HepG2 (cell line): ENCODE results near the gene CCDC9B. TPM values are rescaled to one million over a fixed set of nuclear protein-coding genes. Genes with fewer than 3 reads are reported as not detected.
A peak's percentile ranks its signal among the peaks of the same experiment; 100 is the strongest.

Source experiments
- ATAC-seq: fragments of 200-7000 bp; cut with Tn5 transposase; 3 replicates; pipeline ENCODE4 v1.9.1; 2020; ENCODE audit warnings: mild to moderate bottlenecking, moderate library complexity
- BruUV-seq: library from RNA; stranded (reverse); fragments of 400-500 nt; replicated peaks from 2 replicates; lab custom pipeline; 2021; lab: Mats Ljungman, UMichigan
- CTCF ChIA-PET: fragments of 300-600 bp; formaldehyde crosslinking; extraction: SDS; loops from one replicate; lab custom pipeline; 2021; ENCODE audit warnings: low total read pairs, inconsistent platforms, low intra/inter-chr PET ratio; lab: Yijun Ruan, JAX
- POLR2A ChIA-PET: fragments of 350-600 bp; sonication (Branson Sonifier 250); formaldehyde crosslinking; loops from one replicate; lab custom pipeline; 2020; ENCODE audit warnings: antibody characterized with exemption, inconsistent platforms; lab: Yijun Ruan, JAX
- DNase-seq: peaks from one replicate; pipeline ENCODE4 v3.0.0-alpha.2; 2015; ENCODE audit warnings: low spot score
- FAIRE-seq: peaks from 3 replicates; lab custom pipeline; 2011; peaks lifted over from hg19 to GRCh38; lab: Jason Lieb, UNC
- H2AFZ ChIP-seq: one replicate; pipeline ENCODE4 v1.6.1; 2011; ENCODE audit warnings: low read length, inconsistent platforms
- H3K27ac ChIP-seq: fragments of 300-600 bp; 3 replicates; pipeline ENCODE4 v1.8.0; 2011; ENCODE audit warnings: mixed run types, mild to moderate bottlenecking, mixed read lengths, low read length, inconsistent platforms; ENCODE audit not compliant: insufficient read depth; ENCODE audit errors: extremely low read length
- H3K27me3 ChIP-seq, 2 experiments: fragments of 200-600 bp in 1 of 2; 2 replicates in 1 of 2; 3 replicates in 1 of 2; pipeline versions ENCODE4 v1.6.0 to v1.8.0; 2011; ENCODE audit warnings: low read length in 2 of 2, mild to moderate bottlenecking in 2 of 2, moderate library complexity in 2 of 2, inconsistent platforms in 1 of 2; ENCODE audit not compliant: insufficient read depth in 2 of 2, control insufficient read depth in 1 of 2
- H3K36me3 ChIP-seq, 2 experiments: fragments of 200-600 bp in 1 of 2; replicated peaks in 1 of 2; 2 replicates in 1 of 2; 3 replicates in 1 of 2; pipeline versions ENCODE4 v1.5.1 to v1.8.0; 2011; ENCODE audit warnings: low read length in 2 of 2, inconsistent platforms in 1 of 2; ENCODE audit not compliant: insufficient read depth in 2 of 2, control insufficient read depth in 1 of 2
- H3K4me1 ChIP-seq: 2 replicates; pipeline ENCODE4 v1.5.1; 2012; ENCODE audit warnings: low read length, inconsistent platforms; ENCODE audit not compliant: insufficient read depth
- H3K4me2 ChIP-seq: 2 replicates; pipeline ENCODE4 v1.6.0; 2011; ENCODE audit warnings: low read depth, low read length, inconsistent platforms
- H3K4me3 ChIP-seq, 3 experiments: fragments of 200-600 bp in 1 of 3; sonication (generic), shearing (Covaris generic) in 1 of 3; replicated peaks in 1 of 3; 2 replicates each; pipeline ENCODE4 v1.5.1; 2011 to 2016; ENCODE audit warnings: low read length in 3 of 3, inconsistent platforms in 2 of 3, low read depth in 2 of 3, mild to moderate bottlenecking in 2 of 3, control low read depth in 1 of 3, mixed read lengths in 1 of 3; ENCODE audit not compliant: insufficient read depth in 1 of 3
- H3K79me2 ChIP-seq: one replicate; pipeline ENCODE4 v1.6.1; 2011; ENCODE audit warnings: low read length, inconsistent platforms; ENCODE audit not compliant: insufficient read depth
- H3K9ac ChIP-seq: 2 replicates; pipeline ENCODE4 v1.6.0; 2011; ENCODE audit warnings: mild to moderate bottlenecking, low read depth, low read length, inconsistent platforms; ENCODE audit not compliant: insufficient read depth
- H3K9me3 ChIP-seq: 2 replicates; pipeline ENCODE4 v1.5.1; 2012; ENCODE audit warnings: mild to moderate bottlenecking, low read length
- H4K20me1 ChIP-seq: 2 replicates; pipeline ENCODE4 v1.6.0; 2011; ENCODE audit warnings: inconsistent platforms, mild to moderate bottlenecking, low read length, moderate library complexity; ENCODE audit not compliant: insufficient read depth
- GABPB1 ChIP-seq: IDR thresholded peaks from 2 replicates; pipeline ENCODE4 v1.6.1; 2016; ENCODE audit warnings: mild to moderate bottlenecking, missing genetic modification reagents, moderate library complexity, missing compliant biosample characterization
- NFE2L2 ChIP-seq: fragments of 150-350 bp; IDR thresholded peaks from 2 replicates; pipeline ENCODE4 v1.6.1; 2014; ENCODE audit warnings: low read length
- NR3C1 ChIP-seq: sonication (generic); formaldehyde crosslinking; IDR thresholded peaks from 2 replicates; pipeline ENCODE4 v1.4.0; 2020; ENCODE audit warnings: missing genetic modification reagents
- REPIN1 ChIP-seq: sonication (generic); formaldehyde crosslinking; IDR thresholded peaks from 2 replicates; pipeline ENCODE4 v1.8.0; 2022; ENCODE audit warnings: missing genetic modification reagents, low read depth, mild to moderate bottlenecking, borderline replicate concordance
- TP53 ChIP-seq: sonication (generic); formaldehyde crosslinking; conservative IDR thresholded peaks from 2 replicates; pipeline ENCODE4 v1.4.0; 2020; ENCODE audit warnings: missing genetic modification reagents
- YY1 ChIP-seq: IDR thresholded peaks from 2 replicates; pipeline ENCODE4 v1.6.1; 2011; ENCODE audit warnings: low read length, low read depth, moderate library complexity, mild to moderate bottlenecking; ENCODE audit not compliant: insufficient read depth, insufficient replicate concordance
- ZBTB7B ChIP-seq: sonication (generic); formaldehyde crosslinking; IDR thresholded peaks from 2 replicates; pipeline ENCODE4 v1.4.0; 2020; ENCODE audit warnings: missing genetic modification reagents
- ZNF484 ChIP-seq: sonication (generic); formaldehyde crosslinking; IDR thresholded peaks from 2 replicates; pipeline ENCODE4 v1.5.1; 2020; ENCODE audit warnings: mild to moderate bottlenecking, low read depth, missing genetic modification reagents, borderline replicate concordance
- ZNF879 ChIP-seq: sonication (generic); formaldehyde crosslinking; IDR thresholded peaks from 2 replicates; pipeline ENCODE4 v1.8.1; 2023; ENCODE audit warnings: missing genetic modification reagents
- WGBS: methylation state at CpG from one replicate; pipeline ENCODE4 v1.1.6; 2017; ENCODE audit warnings: low lambda C conversion rate; 5-methylcytosine and 5-hydroxymethylcytosine counted together
- in situ Hi-C: cut with HindIII; loops from 2 replicates; pipeline ENCODE4 v1.10.0; 2017; ENCODE audit warnings: low pct_unique_long_range_greater_than_20kb; ENCODE audit not compliant: extremely low pct_ligation_motif_present
- intact Hi-C: fragments of 100-400 bp; cut with micrococcal nuclease; formaldehyde crosslinking; loops from one replicate; pipeline ENCODE4 v1.10.0; 2022; ENCODE audit not compliant: unreplicated experiment
- polyA plus RNA-seq, 8 experiments: library from polyadenylated mRNA; depleted of rRNA in 3 of 8; stranded (reverse) in 7 of 8; unstranded in 1 of 8; fragments of >200 nt; fragmentation: Illumina TruSeq in 4 of 8; extraction: Trizol in 4 of 8; gene quantifications; 2 replicates each; pipeline versions ENCODE4 v1.2.1 to v1.2.3, GENCODE V29; 2011 to 2016; ENCODE audit warnings: low read depth in 4 of 8, missing spikeins in 1 of 8, mixed read lengths in 1 of 8; ENCODE audit not compliant: insufficient read depth in 1 of 8
- total RNA-seq, 5 experiments: library from RNA; depleted of rRNA; stranded (reverse); fragments of >200 nt; fragmentation: Illumina TruSeq; extraction: Trizol; gene quantifications; 2 replicates each; pipeline ENCODE4 v1.2.3, GENCODE V29; 2016; ENCODE audit warnings: low read depth in 1 of 5
- TF ChIP-seq, protein P1 (sequence below): sonication (generic); formaldehyde crosslinking; IDR thresholded peaks from 2 replicates; pipeline ENCODE4 v1.5.1; 2020; ENCODE audit warnings: mild to moderate bottlenecking, missing genetic modification reagents
- TF ChIP-seq, protein P2 (sequence below): sonication (generic); formaldehyde crosslinking; IDR thresholded peaks from 2 replicates; pipeline ENCODE4 v1.4.0; 2020; ENCODE audit warnings: missing genetic modification reagents
- TF ChIP-seq, protein P3 (sequence below): sonication (generic); formaldehyde crosslinking; IDR thresholded peaks from 2 replicates; pipeline ENCODE4 v1.5.1; 2020; ENCODE audit warnings: mild to moderate bottlenecking, missing genetic modification reagents, moderate library complexity

CCDC9B gene
- total and polyA plus RNA-seq, 2 of the 13 experiments (the other 11 are each of a cell fraction or from before 2014, with no cell fraction given), result 0.98 to 1.6 TPM

DNA sequence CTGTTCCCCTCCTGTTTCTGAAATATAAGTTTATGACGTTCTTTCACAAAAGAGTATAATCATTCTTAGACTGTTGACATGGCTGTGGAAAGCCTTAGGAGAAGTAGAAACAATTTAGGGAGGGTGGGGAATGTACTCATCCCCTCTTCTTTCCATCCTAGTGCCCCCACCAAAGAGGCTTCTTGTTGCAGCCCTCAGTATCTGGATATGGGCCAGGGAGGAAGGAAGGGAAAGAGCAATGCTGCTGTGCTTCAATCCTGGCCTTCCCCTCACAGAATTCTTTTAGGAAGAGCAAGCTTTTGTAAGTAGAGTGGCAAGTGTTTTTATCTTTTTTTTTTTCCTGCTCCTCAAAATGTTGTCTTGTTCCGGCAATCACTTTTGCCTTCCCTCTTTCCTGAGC is 15.6 kb downstream of the CCDC9B start (continued):
- TF ChIP-seq, protein P1, sequence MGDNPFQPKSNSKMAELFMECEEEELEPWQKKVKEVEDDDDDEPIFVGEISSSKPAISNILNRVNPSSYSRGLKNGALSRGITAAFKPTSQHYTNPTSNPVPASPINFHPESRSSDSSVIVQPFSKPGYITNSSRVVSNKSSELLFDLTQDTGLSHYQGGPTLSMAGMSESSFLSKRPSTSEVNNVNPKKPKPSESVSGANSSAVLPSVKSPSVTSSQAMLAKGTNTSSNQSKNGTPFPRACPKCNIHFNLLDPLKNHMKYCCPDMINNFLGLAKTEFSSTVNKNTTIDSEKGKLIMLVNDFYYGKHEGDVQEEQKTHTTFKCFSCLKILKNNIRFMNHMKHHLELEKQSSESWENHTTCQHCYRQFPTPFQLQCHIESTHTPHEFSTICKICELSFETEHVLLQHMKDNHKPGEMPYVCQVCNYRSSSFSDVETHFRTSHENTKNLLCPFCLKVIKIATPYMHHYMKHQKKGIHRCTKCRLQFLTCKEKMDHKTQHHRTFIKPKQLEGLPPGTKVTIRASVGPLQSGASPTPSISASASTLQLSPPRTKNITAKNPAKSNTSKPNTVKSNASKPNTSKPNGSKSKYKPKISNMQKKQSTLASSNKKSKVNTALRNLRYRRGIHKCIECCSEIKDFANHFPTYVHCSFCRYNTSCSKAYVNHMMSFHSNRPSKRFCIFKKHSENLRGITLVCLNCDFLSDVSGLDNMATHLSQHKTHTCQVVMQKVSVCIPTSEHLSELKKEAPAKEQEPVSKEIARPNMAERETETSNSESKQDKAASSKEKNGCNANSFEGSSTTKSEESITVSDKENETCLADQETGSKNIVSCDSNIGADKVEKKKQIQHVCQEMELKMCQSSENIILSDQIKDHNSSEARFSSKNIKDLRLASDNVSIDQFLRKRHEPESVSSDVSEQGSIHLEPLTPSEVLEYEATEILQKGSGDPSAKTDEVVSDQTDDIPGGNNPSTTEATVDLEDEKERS (CRISPR knock-in tag), result no peak
- TF ChIP-seq NR3C1 (no peak), TP53 (CRISPR knock-in tag) (no peak), NFE2L2 (no peak), ZBTB7B (CRISPR knock-in tag) (no peak), ZNF484 (CRISPR knock-in tag) (no peak)

DNA sequence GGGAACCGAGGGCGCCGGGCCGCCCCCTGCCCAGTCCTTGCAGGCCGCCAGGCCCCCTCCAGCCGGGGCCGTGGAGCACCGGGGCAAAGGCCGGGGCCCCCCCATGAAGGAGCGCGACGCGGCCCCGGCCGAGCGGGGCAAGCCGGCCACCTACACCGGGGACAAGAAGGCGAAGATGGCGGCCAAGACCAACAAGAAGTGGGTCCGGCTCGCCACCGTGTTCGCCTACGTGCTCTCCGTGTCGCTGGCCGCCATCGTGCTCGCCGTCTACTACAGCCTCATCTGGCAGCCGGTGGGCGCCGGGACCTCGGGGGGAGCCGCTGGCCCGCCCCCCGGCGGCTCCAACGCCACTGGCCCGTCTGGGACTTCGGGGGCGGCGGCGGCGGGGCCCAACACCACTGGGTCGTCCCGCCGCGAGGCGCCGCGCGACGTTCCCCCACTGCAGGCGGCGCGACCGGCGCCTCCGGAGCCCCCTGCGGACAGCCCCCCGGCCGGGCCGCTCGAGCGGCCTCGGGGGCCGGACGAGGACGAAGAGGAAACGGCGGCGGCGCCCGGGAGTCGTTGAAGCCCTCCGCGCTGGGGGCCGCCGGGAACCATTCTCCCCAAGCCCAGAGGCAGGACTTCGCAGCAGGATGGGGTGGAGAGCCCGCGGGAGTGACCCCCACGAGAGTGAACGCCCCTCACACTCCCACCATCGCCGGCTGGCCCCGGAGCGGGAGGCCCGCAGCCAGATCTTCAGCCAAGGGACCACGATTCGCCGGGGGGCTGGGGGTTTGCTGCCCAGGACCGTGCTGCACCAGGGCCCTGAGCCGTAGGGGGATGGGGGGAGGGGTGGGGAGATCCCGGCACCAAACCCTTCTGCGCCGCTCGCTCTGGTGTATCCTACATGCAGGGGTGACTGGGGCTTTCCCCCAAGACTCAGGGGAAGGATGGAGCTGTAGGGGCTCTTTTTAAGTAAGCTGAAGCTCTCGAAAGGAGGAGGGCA is 16.5 kb downstream of the CCDC9B start:
- Histone ChIP-seq H3K4me1 (peaks cover 52% of the 10 kb centered on the region), H4K20me1 (no peaks in the 10 kb centered on the region), H3K4me2 (peak overlapping the region; percentile 71), H3K9me3 (no peaks in the 10 kb centered on the region), H2AFZ (no peak overlapping the region), H3K4me3 (peak overlapping the region; percentile 36 to 75 (median 75); a peak in 5 of 6 replicates), H3K27ac (no peak overlapping the region), H3K27me3 (peaks cover 0 to 7% of the 10 kb centered on the region in 2 experiments; a peak in 1 of 5 replicates), H3K9ac (peak overlapping the region; percentile 64; the same call in 1 of the 2 replicates), H3K36me3 (no peaks in the 10 kb centered on the region), H3K79me2 (no peaks in the 10 kb centered on the region)
- no TSS peak for BruUV-seq
- intact Hi-C loops (loop anchor here (5.0 kb wide), 1 partner anchor 98 kb away; no protein-coding TSS in a partner anchor), in situ Hi-C loops (no loop called here)
- POLR2A ChIA-PET, result interaction anchor here (1.3 to 3.3 kb wide), 2 partner anchors 10 to 15 kb away, joined by 3 to 21 read pairs; partner anchors contain the start of gene CCDC9B
- WGBS, result 10% methylated on average over 15 of the region's 101 CpGs
- CTCF ChIA-PET, result interaction anchor here (2.8 to 4.6 kb wide), 2 partner anchors 14 to 98 kb away, joined by 12 to 19 read pairs; no protein-coding TSS in a partner anchor
- FAIRE-seq (no peak), DNase-seq (no peak), ATAC-seq (no peak)
- TF ChIP-seq ZNF879 (no peak), YY1 (peak; percentile 67), GABPB1 (CRISPR knock-in tag) (0 out of 2 replicates have a peak, but pooled peaks have one; percentile 35), REPIN1 (CRISPR knock-in tag) (0 out of 2 replicates have a peak, but pooled peaks have one; percentile 18)
- TF ChIP-seq, protein P2, sequence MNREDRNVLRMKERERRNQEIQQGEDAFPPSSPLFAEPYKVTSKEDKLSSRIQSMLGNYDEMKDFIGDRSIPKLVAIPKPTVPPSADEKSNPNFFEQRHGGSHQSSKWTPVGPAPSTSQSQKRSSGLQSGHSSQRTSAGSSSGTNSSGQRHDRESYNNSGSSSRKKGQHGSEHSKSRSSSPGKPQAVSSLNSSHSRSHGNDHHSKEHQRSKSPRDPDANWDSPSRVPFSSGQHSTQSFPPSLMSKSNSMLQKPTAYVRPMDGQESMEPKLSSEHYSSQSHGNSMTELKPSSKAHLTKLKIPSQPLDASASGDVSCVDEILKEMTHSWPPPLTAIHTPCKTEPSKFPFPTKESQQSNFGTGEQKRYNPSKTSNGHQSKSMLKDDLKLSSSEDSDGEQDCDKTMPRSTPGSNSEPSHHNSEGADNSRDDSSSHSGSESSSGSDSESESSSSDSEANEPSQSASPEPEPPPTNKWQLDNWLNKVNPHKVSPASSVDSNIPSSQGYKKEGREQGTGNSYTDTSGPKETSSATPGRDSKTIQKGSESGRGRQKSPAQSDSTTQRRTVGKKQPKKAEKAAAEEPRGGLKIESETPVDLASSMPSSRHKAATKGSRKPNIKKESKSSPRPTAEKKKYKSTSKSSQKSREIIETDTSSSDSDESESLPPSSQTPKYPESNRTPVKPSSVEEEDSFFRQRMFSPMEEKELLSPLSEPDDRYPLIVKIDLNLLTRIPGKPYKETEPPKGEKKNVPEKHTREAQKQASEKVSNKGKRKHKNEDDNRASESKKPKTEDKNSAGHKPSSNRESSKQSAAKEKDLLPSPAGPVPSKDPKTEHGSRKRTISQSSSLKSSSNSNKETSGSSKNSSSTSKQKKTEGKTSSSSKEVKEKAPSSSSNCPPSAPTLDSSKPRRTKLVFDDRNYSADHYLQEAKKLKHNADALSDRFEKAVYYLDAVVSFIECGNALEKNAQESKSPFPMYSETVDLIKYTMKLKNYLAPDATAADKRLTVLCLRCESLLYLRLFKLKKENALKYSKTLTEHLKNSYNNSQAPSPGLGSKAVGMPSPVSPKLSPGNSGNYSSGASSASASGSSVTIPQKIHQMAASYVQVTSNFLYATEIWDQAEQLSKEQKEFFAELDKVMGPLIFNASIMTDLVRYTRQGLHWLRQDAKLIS (CRISPR knock-in tag), result no peak
- TF ChIP-seq, protein P3, sequence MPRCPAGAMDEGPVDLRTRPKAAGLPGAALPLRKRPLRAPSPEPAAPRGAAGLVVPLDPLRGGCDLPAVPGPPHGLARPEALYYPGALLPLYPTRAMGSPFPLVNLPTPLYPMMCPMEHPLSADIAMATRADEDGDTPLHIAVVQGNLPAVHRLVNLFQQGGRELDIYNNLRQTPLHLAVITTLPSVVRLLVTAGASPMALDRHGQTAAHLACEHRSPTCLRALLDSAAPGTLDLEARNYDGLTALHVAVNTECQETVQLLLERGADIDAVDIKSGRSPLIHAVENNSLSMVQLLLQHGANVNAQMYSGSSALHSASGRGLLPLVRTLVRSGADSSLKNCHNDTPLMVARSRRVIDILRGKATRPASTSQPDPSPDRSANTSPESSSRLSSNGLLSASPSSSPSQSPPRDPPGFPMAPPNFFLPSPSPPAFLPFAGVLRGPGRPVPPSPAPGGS (CRISPR knock-in tag), result 0 out of 2 replicates have a peak, but pooled peaks have one; percentile 25
